K562 (cell line): ENCODE results near the gene NPNT. TPM values are rescaled to one million over a fixed set of nuclear protein-coding genes. Genes with fewer than 3 reads are reported as not detected.

Experiments
- CC2D1A ChIP-seq: fragments of 450-650 bp; IDR thresholded peaks from 2 replicates; pipeline ENCODE4 v1.6.1; 2017; ENCODE audit warnings: mild to moderate bottlenecking
- ELK1 ChIP-seq: sonication (generic); formaldehyde crosslinking; IDR thresholded peaks from 2 replicates; pipeline ENCODE4 v1.8.1; 2022; ENCODE audit warnings: missing genetic modification reagents
- RREB1 ChIP-seq: fragments of 250-450 bp; sonication (Bioruptor Pico); IDR thresholded peaks from 2 replicates; pipeline ENCODE4 v1.4.0; 2020
- STAG1 ChIP-seq: sonication (generic); formaldehyde crosslinking; IDR thresholded peaks from 2 replicates; pipeline ENCODE4 v1.5.0; 2020; ENCODE audit warnings: missing genetic modification reagents, borderline replicate concordance
- TGIF2 ChIP-seq: sonication (generic); formaldehyde crosslinking; IDR thresholded peaks from 2 replicates; pipeline ENCODE4 v1.8.1; 2022; ENCODE audit warnings: mild to moderate bottlenecking, missing genetic modification reagents, moderate library complexity
- polyA plus RNA-seq, 8 experiments: library from polyadenylated mRNA; depleted of rRNA in 4 of 8; stranded (reverse) in 5 of 8; unstranded in 3 of 8; fragments of >200 nt; fragmentation: Nextera tagmentation in 2 of 8; fragmentation: Illumina TruSeq in 1 of 8; extraction: Ambion mirVana in 2 of 8; extraction: Trizol in 1 of 8; gene quantifications; 2 replicates each; pipeline versions ENCODE4 v1.2.1 to v1.2.3, GENCODE V29; 2011 to 2014; ENCODE audit warnings: inconsistent platforms in 1 of 8, missing spikeins in 1 of 8
- total RNA-seq, 7 experiments: library from RNA; depleted of rRNA in 6 of 7; stranded (reverse); fragments of >200 nt in 6 of 7; fragmentation: Illumina TruSeq in 2 of 7; extraction: Trizol in 2 of 7; gene quantifications; 2 replicates each; pipeline versions ENCODE4 v1.2.1 to v1.2.3, GENCODE V29; 2011 to 2021; ENCODE audit warnings: low replicate concordance in 1 of 7
- TF ChIP-seq, protein P1 (sequence below): fragments of 150-350 bp; conservative IDR thresholded peaks from 2 replicates; pipeline ENCODE4 v1.6.1; 2014; ENCODE audit warnings: low read length
- TF ChIP-seq, protein P2 (sequence below): fragments of 250-450 bp; sonication (Bioruptor Pico); IDR thresholded peaks from 2 replicates; pipeline ENCODE4 v1.4.0; 2020
- TF ChIP-seq, protein P3 (sequence below): sonication (generic); formaldehyde crosslinking; IDR thresholded peaks from 2 replicates; pipeline ENCODE4 v1.8.0; 2023; ENCODE audit warnings: mild to moderate bottlenecking, missing genetic modification reagents

NPNT gene
- total and polyA plus RNA-seq, 9 of the 15 experiments (the other 6 are each of a cell fraction or from before 2014, with no cell fraction given), result 0.22 TPM; not detected in 8

GRCh38 chr4:105963461-105964400 lies 68.5 kb downstream of the NPNT start (continued):
- TF ChIP-seq, protein P1, sequence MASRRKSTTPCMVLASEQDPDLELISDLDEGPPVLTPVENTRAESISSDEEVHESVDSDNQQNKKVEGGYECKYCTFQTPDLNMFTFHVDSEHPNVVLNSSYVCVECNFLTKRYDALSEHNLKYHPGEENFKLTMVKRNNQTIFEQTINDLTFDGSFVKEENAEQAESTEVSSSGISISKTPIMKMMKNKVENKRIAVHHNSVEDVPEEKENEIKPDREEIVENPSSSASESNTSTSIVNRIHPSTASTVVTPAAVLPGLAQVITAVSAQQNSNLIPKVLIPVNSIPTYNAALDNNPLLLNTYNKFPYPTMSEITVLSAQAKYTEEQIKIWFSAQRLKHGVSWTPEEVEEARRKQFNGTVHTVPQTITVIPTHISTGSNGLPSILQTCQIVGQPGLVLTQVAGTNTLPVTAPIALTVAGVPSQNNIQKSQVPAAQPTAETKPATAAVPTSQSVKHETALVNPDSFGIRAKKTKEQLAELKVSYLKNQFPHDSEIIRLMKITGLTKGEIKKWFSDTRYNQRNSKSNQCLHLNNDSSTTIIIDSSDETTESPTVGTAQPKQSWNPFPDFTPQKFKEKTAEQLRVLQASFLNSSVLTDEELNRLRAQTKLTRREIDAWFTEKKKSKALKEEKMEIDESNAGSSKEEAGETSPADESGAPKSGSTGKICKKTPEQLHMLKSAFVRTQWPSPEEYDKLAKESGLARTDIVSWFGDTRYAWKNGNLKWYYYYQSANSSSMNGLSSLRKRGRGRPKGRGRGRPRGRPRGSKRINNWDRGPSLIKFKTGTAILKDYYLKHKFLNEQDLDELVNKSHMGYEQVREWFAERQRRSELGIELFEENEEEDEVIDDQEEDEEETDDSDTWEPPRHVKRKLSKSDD, result no peak
- TF ChIP-seq, protein P2, sequence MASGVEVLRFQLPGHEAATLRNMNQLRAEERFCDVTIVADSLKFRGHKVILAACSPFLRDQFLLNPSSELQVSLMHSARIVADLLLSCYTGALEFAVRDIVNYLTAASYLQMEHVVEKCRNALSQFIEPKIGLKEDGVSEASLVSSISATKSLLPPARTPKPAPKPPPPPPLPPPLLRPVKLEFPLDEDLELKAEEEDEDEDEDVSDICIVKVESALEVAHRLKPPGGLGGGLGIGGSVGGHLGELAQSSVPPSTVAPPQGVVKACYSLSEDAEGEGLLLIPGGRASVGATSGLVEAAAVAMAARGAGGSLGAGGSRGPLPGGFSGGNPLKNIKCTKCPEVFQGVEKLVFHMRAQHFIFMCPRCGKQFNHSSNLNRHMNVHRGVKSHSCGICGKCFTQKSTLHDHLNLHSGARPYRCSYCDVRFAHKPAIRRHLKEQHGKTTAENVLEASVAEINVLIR (CRISPR knock-in tag), result no peak
- TF ChIP-seq ELK1 (no peak), CC2D1A (peak; percentile 39; the same call in 1 of the 2 replicates), TGIF2 (CRISPR knock-in tag) (no peak), RREB1 (CRISPR knock-in tag) (no peak), STAG1 (CRISPR knock-in tag) (no peak)
- TF ChIP-seq, protein P3, sequence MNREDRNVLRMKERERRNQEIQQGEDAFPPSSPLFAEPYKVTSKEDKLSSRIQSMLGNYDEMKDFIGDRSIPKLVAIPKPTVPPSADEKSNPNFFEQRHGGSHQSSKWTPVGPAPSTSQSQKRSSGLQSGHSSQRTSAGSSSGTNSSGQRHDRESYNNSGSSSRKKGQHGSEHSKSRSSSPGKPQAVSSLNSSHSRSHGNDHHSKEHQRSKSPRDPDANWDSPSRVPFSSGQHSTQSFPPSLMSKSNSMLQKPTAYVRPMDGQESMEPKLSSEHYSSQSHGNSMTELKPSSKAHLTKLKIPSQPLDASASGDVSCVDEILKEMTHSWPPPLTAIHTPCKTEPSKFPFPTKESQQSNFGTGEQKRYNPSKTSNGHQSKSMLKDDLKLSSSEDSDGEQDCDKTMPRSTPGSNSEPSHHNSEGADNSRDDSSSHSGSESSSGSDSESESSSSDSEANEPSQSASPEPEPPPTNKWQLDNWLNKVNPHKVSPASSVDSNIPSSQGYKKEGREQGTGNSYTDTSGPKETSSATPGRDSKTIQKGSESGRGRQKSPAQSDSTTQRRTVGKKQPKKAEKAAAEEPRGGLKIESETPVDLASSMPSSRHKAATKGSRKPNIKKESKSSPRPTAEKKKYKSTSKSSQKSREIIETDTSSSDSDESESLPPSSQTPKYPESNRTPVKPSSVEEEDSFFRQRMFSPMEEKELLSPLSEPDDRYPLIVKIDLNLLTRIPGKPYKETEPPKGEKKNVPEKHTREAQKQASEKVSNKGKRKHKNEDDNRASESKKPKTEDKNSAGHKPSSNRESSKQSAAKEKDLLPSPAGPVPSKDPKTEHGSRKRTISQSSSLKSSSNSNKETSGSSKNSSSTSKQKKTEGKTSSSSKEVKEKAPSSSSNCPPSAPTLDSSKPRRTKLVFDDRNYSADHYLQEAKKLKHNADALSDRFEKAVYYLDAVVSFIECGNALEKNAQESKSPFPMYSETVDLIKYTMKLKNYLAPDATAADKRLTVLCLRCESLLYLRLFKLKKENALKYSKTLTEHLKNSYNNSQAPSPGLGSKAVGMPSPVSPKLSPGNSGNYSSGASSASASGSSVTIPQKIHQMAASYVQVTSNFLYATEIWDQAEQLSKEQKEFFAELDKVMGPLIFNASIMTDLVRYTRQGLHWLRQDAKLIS (CRISPR knock-in tag), result no peak
